Ishikawa (cell line): ENCODE data around the gene MSX1.

Source experiments
- CEBPB ChIP-seq: IDR thresholded peaks from 2 replicates; pipeline ENCODE4 v1.6.1; 2012
- CREB1 ChIP-seq: IDR thresholded peaks from 2 replicates; pipeline ENCODE4 v1.6.1; 2012; ENCODE audit warnings: low read depth
- EGR1 ChIP-seq: IDR thresholded peaks from 2 replicates; pipeline ENCODE4 v1.6.1; 2012
- EP300 ChIP-seq: IDR thresholded peaks from 2 replicates; pipeline ENCODE4 v1.6.1; 2012; ENCODE audit warnings: borderline replicate concordance
- FOXM1 ChIP-seq: IDR thresholded peaks from 2 replicates; pipeline ENCODE4 v1.6.1; 2012; ENCODE audit warnings: low read depth, borderline replicate concordance
- MAX ChIP-seq: IDR thresholded peaks from 2 replicates; pipeline ENCODE4 v1.6.1; 2012
- NFIC ChIP-seq: IDR thresholded peaks from 2 replicates; pipeline ENCODE4 v1.6.1; 2012
- RAD21 ChIP-seq: IDR thresholded peaks from 2 replicates; pipeline ENCODE4 v1.6.1; 2012; ENCODE audit warnings: low read depth
- TAF1 ChIP-seq: IDR thresholded peaks from 2 replicates; pipeline ENCODE4 v1.6.1; 2012; ENCODE audit warnings: low read depth, mild to moderate bottlenecking
- TCF12 ChIP-seq: IDR thresholded peaks from 2 replicates; pipeline ENCODE4 v1.6.1; 2012; ENCODE audit warnings: low read depth
- TEAD4 ChIP-seq: IDR thresholded peaks from 2 replicates; pipeline ENCODE4 v1.6.1; 2012
- YY1 ChIP-seq: IDR thresholded peaks from 2 replicates; pipeline ENCODE4 v1.6.1; 2012; ENCODE audit warnings: low read depth
- ZBTB7A ChIP-seq: IDR thresholded peaks from 2 replicates; pipeline ENCODE4 v1.6.1; 2012; ENCODE audit warnings: low read depth
- TF ChIP-seq, protein P1 (sequence below): IDR thresholded peaks from 2 replicates; pipeline ENCODE4 v1.6.1; 2012
- TF ChIP-seq, protein P2 (sequence below): IDR thresholded peaks from 2 replicates; pipeline ENCODE4 v1.6.1; 2012; ENCODE audit warnings: low read depth, mild to moderate bottlenecking

Gene MSX1

GRCh38 chr4:4840351-4840750 lies 19.1 kb upstream of the MSX1 start:
- no peak for TF ChIP-seq CEBPB
- TF ChIP-seq, protein P1, sequence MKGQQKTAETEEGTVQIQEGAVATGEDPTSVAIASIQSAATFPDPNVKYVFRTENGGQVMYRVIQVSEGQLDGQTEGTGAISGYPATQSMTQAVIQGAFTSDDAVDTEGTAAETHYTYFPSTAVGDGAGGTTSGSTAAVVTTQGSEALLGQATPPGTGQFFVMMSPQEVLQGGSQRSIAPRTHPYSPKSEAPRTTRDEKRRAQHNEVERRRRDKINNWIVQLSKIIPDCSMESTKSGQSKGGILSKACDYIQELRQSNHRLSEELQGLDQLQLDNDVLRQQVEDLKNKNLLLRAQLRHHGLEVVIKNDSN, result 0 out of 2 replicates have a peak, but pooled peaks have one; percentile 15

DNA sequence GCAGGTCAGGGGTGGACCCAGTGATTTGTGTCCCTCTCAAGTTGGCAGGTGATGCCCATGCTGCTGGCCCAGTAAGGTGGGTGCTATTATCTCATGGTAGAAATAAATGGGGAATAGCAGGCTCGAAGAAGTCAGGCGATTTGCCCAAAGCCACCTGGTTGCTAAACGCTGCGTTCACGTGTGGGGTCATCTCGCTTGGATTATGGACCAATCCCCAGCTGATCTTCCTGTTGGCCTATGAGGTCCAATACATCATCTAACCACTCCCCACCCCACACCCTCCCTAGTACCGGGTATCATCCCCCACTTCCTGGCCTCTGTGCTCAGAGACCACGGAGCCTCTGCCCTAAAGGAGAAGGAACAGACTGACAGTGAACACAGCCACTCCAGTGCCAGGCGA lies 18.3 kb upstream of the MSX1 start:
- TF ChIP-seq EP300 (no peak), TCF12 (no peak), NFIC (no peak), TEAD4 (no peak), RAD21 (no peak), FOXM1 (no peak), MAX (no peak), CREB1 (no peak), TAF1 (no peak), EGR1 (no peak), YY1 (no peak), ZBTB7A (no peak), CEBPB (no peak)
- TF ChIP-seq, protein P1, result no peak
- TF ChIP-seq, protein P2, sequence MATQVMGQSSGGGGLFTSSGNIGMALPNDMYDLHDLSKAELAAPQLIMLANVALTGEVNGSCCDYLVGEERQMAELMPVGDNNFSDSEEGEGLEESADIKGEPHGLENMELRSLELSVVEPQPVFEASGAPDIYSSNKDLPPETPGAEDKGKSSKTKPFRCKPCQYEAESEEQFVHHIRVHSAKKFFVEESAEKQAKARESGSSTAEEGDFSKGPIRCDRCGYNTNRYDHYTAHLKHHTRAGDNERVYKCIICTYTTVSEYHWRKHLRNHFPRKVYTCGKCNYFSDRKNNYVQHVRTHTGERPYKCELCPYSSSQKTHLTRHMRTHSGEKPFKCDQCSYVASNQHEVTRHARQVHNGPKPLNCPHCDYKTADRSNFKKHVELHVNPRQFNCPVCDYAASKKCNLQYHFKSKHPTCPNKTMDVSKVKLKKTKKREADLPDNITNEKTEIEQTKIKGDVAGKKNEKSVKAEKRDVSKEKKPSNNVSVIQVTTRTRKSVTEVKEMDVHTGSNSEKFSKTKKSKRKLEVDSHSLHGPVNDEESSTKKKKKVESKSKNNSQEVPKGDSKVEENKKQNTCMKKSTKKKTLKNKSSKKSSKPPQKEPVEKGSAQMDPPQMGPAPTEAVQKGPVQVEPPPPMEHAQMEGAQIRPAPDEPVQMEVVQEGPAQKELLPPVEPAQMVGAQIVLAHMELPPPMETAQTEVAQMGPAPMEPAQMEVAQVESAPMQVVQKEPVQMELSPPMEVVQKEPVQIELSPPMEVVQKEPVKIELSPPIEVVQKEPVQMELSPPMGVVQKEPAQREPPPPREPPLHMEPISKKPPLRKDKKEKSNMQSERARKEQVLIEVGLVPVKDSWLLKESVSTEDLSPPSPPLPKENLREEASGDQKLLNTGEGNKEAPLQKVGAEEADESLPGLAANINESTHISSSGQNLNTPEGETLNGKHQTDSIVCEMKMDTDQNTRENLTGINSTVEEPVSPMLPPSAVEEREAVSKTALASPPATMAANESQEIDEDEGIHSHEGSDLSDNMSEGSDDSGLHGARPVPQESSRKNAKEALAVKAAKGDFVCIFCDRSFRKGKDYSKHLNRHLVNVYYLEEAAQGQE, result no peak

DNA sequence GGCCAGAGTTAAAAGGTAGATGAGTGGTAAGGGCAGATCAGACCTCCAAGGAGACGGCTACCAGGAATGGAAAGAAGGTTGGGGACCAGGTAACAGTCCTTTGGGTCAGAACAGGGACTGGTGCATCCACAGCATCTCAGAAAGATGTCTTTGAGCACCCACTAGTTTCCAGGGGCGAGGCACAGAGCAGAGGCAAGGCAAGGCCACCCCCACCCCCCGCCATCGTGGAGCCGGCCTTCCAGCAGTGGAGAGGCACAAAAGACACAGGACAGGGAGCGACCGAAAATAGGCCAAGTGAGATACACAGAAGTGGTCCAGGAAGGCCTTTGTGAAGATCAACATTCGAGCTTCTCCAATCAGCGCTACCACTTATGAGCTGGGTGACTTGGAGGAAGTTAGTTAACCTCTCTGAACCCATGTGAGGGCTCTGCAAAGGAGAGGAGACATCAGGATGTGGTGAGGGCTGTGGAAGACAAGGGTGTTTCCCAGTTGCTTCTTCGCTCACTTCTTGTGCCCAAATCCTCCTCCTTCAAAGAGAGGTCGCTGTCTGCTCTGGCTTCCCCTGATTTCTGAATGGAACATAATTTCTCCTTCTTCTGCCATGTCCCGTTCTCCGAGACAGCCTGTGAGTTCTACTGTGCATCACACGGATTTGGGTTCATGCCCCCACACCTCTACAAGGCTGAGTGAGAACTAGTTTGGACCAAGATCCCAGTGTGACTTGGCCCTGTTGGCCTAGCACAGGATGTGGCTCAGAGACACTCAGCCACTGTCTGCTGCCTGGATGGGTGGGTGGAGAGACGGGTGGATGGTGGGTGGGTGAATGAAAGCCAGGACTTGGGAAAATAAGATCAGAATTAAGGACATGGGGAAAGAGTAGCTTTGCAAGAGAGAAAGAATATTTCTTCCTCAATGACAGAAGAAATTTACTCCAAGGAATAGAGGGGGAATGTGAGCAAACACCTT lies 16.7 kb upstream of the MSX1 start:
- no peak for TF ChIP-seq YY1
- TF ChIP-seq ZBTB7A, result no peak
- TF ChIP-seq, protein P1, result no peak
- no peak for TF ChIP-seq CEBPB
- TF ChIP-seq, protein P2, result no peak
- no peak for TF ChIP-seq EGR1
- TF ChIP-seq TCF12, result no peak
- no peak for TF ChIP-seq TEAD4
- TF ChIP-seq MAX, result no peak
- no peak for TF ChIP-seq CREB1
- TF ChIP-seq TAF1, result no peak
- no peak for TF ChIP-seq RAD21

DNA sequence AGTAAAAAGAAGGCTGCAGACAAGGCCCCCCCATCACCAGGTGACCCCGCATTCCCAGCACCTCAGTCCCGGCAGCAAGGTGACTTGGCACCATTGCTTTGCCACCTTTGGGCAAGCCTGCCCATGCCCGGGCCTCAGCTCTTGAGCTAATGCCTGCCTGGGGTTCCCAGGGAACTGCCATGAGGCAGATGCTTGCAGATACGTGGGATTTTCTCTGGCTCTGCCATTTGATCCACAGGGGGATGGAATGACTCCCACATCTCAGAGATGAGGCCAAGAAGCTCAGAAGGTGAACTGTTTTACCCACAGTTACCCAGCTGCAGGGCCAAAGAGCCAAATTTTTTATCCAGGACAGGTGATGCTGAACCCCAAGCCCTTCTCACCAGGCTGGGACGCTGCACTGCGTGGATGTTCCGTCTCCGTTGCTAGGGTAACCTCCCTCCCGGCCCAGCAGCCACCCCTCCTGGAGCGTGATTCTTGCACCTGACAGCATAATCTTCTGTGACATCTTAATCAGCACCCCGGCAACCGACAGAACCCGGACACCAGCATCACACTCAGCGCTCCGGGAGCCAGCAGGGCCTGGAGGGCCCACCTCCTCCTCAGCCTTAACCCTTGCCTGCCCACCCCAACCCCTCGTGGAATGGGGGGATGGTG lies 15.7 kb upstream of the MSX1 start:
- TF ChIP-seq CREB1 (no peak), TCF12 (no peak), TAF1 (no peak), FOXM1 (no peak), YY1 (no peak), EP300 (no peak), RAD21 (no peak), ZBTB7A (no peak), EGR1 (no peak), NFIC (no peak)
- TF ChIP-seq, protein P2, result no peak
- TF ChIP-seq, protein P1, result no peak
